Sigmoid colon (tissue), 4 donors: Measurements from ENCODE around the gene MAMDC2.

Experiments
- POLR2A ChIP-seq, 2 donors: fragments of 450-650 bp; IDR thresholded peaks; one replicate each; pipeline ENCODE4 v1.6.1; 2016; ENCODE audit warnings: antibody characterized with exemption in 2 of 2, mild to moderate bottlenecking in 2 of 2, moderate library complexity in 2 of 2
- POLR2AphosphoS5 ChIP-seq, 4 donors: sonication (generic); formaldehyde crosslinking; IDR thresholded peaks; one replicate each; pipeline ENCODE4 v1.6.1; 2017; ENCODE audit warnings: antibody characterized with exemption in 4 of 4
- TF ChIP-seq, protein P1 (sequence below), 4 experiments: fragments of 450-650 bp in 3 of 4; fragments of 200-600 bp in 1 of 4; IDR thresholded peaks; one replicate each; pipeline ENCODE4 v1.5.1; 2016 to 2019; ENCODE audit warnings: antibody characterized with exemption in 4 of 4, mild to moderate bottlenecking in 3 of 4, moderate library complexity in 2 of 4

DNA sequence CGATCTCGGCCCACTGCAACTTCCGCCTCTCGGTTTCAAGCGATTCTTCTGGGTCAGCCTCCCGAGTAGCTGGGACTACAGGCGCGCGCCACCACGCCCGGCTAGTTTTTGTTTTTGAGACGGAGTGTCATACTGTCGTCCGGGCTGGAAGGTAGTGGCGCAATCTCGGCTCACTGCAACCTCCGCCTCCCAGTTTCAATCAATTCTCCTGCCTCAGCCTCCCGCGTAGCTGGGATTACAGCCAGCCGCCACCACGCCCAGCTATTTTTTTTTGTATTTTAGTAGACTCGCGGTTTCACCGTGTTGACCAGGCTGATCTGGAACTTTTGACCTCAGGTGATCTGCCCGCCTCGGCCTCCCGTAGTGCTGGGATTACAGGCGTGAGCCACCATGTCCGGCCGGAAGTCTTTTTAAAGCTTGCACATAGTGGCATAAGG is 216.4 kb downstream of the MAMDC2 start:
- TF ChIP-seq POLR2A (IDR thresholded peaks at IDR 0.05) (no peak), POLR2AphosphoS5 (IDR thresholded peaks at IDR 0.05) (no peak)
- TF ChIP-seq, protein P1, sequence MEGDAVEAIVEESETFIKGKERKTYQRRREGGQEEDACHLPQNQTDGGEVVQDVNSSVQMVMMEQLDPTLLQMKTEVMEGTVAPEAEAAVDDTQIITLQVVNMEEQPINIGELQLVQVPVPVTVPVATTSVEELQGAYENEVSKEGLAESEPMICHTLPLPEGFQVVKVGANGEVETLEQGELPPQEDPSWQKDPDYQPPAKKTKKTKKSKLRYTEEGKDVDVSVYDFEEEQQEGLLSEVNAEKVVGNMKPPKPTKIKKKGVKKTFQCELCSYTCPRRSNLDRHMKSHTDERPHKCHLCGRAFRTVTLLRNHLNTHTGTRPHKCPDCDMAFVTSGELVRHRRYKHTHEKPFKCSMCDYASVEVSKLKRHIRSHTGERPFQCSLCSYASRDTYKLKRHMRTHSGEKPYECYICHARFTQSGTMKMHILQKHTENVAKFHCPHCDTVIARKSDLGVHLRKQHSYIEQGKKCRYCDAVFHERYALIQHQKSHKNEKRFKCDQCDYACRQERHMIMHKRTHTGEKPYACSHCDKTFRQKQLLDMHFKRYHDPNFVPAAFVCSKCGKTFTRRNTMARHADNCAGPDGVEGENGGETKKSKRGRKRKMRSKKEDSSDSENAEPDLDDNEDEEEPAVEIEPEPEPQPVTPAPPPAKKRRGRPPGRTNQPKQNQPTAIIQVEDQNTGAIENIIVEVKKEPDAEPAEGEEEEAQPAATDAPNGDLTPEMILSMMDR (IDR thresholded peaks at IDR 0.05) = no peak
